Mesenchymal stem cell (in vitro differentiated cells and primary cell): ENCODE data around the gene OTOP1.
"Not testable (repeated sequence)": the region's sequence is repeated elsewhere in the genome, so short reads cannot be mapped to it uniquely, and the experiment has no call there.

Experiments used
- DNase-seq: peaks from one replicate; pipeline ENCODE4 v3.0.0-alpha.2; 2013
- H2AFZ ChIP-seq: one replicate; pipeline ENCODE4 v1.6.1; 2013; ENCODE audit warnings: low read depth, mild to moderate bottlenecking, control low read depth, inconsistent platforms, low read length, moderate library complexity
- H2AK5ac ChIP-seq: 2 replicates; pipeline ENCODE4 v1.6.1; 2013; ENCODE audit warnings: low read length, moderate library complexity, mild to moderate bottlenecking, inconsistent platforms; ENCODE audit not compliant: severe bottlenecking
- H2BK120ac ChIP-seq: one replicate; pipeline ENCODE4 v1.6.1; 2013; ENCODE audit warnings: low read depth, mild to moderate bottlenecking, inconsistent platforms, low read length, moderate library complexity
- H2BK12ac ChIP-seq, 2 experiments: one replicate each; pipeline ENCODE4 v1.6.1; 2013; ENCODE audit warnings: inconsistent platforms in 2 of 2, low read length in 2 of 2, mild to moderate bottlenecking in 2 of 2, moderate library complexity in 2 of 2, control low read depth in 1 of 2
- H2BK15ac ChIP-seq: one replicate; pipeline ENCODE4 v1.6.1; 2013; ENCODE audit warnings: mild to moderate bottlenecking, low read depth, inconsistent platforms; ENCODE audit not compliant: poor library complexity, severe bottlenecking
- H2BK5ac ChIP-seq: 2 replicates; pipeline ENCODE4 v1.6.1; 2013; ENCODE audit warnings: low read depth, mild to moderate bottlenecking, low read length, control low read depth, inconsistent platforms; ENCODE audit not compliant: poor library complexity, severe bottlenecking
- H3K14ac ChIP-seq, 2 experiments: one replicate each; pipeline ENCODE4 v1.6.1; 2013; ENCODE audit warnings: inconsistent platforms in 2 of 2, low read length in 2 of 2, control low read depth in 1 of 2, mild to moderate bottlenecking in 1 of 2, moderate library complexity in 1 of 2
- H3K18ac ChIP-seq, 2 experiments: one replicate each; pipeline ENCODE4 v1.6.1; 2013; ENCODE audit warnings: inconsistent platforms in 2 of 2, low read length in 2 of 2, control low read depth in 1 of 2, low read depth in 1 of 2, mild to moderate bottlenecking in 1 of 2
- H3K23ac ChIP-seq, 2 experiments: one replicate each; pipeline ENCODE4 v1.6.1; 2013; ENCODE audit warnings: inconsistent platforms in 2 of 2, low read length in 2 of 2, mild to moderate bottlenecking in 2 of 2, moderate library complexity in 2 of 2, control low read depth in 1 of 2
- H3K27ac ChIP-seq: 2 replicates; pipeline ENCODE4 v1.5.1; 2013; ENCODE audit warnings: mild to moderate bottlenecking, moderate library complexity, low read length, control low read depth, inconsistent platforms; ENCODE audit not compliant: poor library complexity, severe bottlenecking
- H3K27me3 ChIP-seq, 2 experiments: 2 replicates each; pipeline versions ENCODE4 v1.6.1 to v1.7.0; 2013; ENCODE audit warnings: low read length in 2 of 2, mild to moderate bottlenecking in 2 of 2, moderate library complexity in 2 of 2, control low read depth in 1 of 2, inconsistent platforms in 1 of 2; ENCODE audit not compliant: control insufficient read depth in 1 of 2, insufficient read depth in 1 of 2
- H3K36me3 ChIP-seq, 2 experiments: 2 replicates each; pipeline versions ENCODE4 v1.6.1 to v1.7.0; 2013; ENCODE audit warnings: low read length in 2 of 2, control low read depth in 1 of 2, inconsistent platforms in 1 of 2, low read depth in 1 of 2, mild to moderate bottlenecking in 1 of 2; ENCODE audit not compliant: insufficient read depth in 2 of 2, control insufficient read depth in 1 of 2
- H3K4ac ChIP-seq, 2 experiments: one replicate each; pipeline ENCODE4 v1.6.1; 2013; ENCODE audit warnings: inconsistent platforms in 2 of 2, low read length in 2 of 2, mild to moderate bottlenecking in 2 of 2, moderate library complexity in 2 of 2, control low read depth in 1 of 2, low read depth in 1 of 2
- H3K4me1 ChIP-seq: 2 replicates; pipeline ENCODE4 v1.6.1; 2013; ENCODE audit warnings: low read depth, low read length, control low read depth; ENCODE audit not compliant: control insufficient read depth, insufficient read depth
- H3K4me2 ChIP-seq: 2 replicates; pipeline ENCODE4 v1.6.1; 2013; ENCODE audit warnings: low read length, mild to moderate bottlenecking, inconsistent platforms; ENCODE audit not compliant: poor library complexity, severe bottlenecking
- H3K4me3 ChIP-seq, 2 experiments: 2 replicates each; pipeline versions ENCODE4 v1.5.1 to v1.7.0; 2013; ENCODE audit warnings: low read length in 2 of 2, mild to moderate bottlenecking in 2 of 2, control low read depth in 1 of 2, low read depth in 1 of 2; ENCODE audit not compliant: insufficient read depth in 1 of 2
- H3K79me1 ChIP-seq: replicated peaks from 2 replicates; pipeline ENCODE4 v1.6.1; 2013; ENCODE audit warnings: mild to moderate bottlenecking, control low read depth, low read length, inconsistent platforms; ENCODE audit not compliant: poor library complexity, severe bottlenecking
- H3K9ac ChIP-seq: 2 replicates; pipeline ENCODE4 v1.7.0; 2013; ENCODE audit warnings: mild to moderate bottlenecking, low read length, moderate library complexity
- H3K9me3 ChIP-seq: 2 replicates; pipeline ENCODE4 v1.7.0; 2013; ENCODE audit warnings: mild to moderate bottlenecking, low read length; ENCODE audit not compliant: control insufficient read depth
- H4K8ac ChIP-seq: one replicate; pipeline ENCODE4 v1.6.1; 2013; ENCODE audit warnings: inconsistent platforms, mild to moderate bottlenecking, low read length, moderate library complexity
- H4K91ac ChIP-seq: one replicate; pipeline ENCODE4 v1.6.1; 2013; ENCODE audit warnings: mild to moderate bottlenecking, low read length, inconsistent platforms
- WGBS: methylation state at CpG from one replicate; pipeline ENCODE4 v1.1.7; 2013; ENCODE audit warnings: mixed read lengths; 5-methylcytosine and 5-hydroxymethylcytosine counted together

The OTOP1 gene

DNA sequence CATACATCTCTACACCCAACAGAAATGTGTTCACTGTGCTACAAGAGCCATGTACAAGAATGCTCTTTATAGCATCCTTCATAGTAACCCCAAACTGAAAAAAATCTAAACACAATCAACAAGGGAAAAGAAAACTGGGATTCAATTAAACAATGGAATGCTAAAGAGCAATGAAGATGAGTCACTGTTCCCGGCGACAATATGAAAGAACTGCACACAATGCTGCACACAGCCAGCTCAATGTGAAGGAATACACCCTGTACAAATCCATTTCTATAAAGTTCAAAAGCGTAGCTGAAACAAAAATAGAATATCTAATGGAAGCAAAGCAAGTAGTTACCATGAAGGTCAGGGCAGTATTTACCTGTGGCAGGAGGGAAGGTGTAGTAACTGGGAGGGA is 12.8 kb upstream of the OTOP1 start:
- H2BK15ac ChIP-seq, H2AFZ ChIP-seq, H3K4me2 ChIP-seq, H3K14ac ChIP-seq, H3K23ac ChIP-seq, H3K4me3 ChIP-seq, H3K9ac ChIP-seq, DNase-seq, H3K4ac ChIP-seq, H3K79me1 ChIP-seq, H3K9me3 ChIP-seq, H2BK5ac ChIP-seq, H3K27ac ChIP-seq, H3K18ac ChIP-seq, H3K27me3 ChIP-seq, H3K4me1 ChIP-seq, H2AK5ac ChIP-seq, H2BK120ac ChIP-seq, H4K8ac ChIP-seq, H4K91ac ChIP-seq, H2BK12ac ChIP-seq: not testable (repeated sequence)
- peaks cover 28 to 81% of the 10 kb centered on the region in 2 experiments for H3K36me3 ChIP-seq
- 96% methylated on average over 3 of the region's 3 CpGs for WGBS

GRCh38 chr4:4233610-4234009 is 6.9 kb upstream of the OTOP1 start:
- Histone ChIP-seq H4K91ac (no peak overlapping the region), H2BK12ac (no peak overlapping the region), H3K27ac (no peak overlapping the region), H3K4ac (no peak overlapping the region), H3K14ac (no peak overlapping the region), H3K4me1 (no peaks in the 10 kb centered on the region), H2BK5ac (no peak overlapping the region), H2AK5ac (no peak overlapping the region), H2BK15ac (no peak overlapping the region), H3K27me3 (peaks cover 11 to 12% of the 10 kb centered on the region in 2 experiments), H3K18ac (no peak overlapping the region), H3K36me3 (peaks cover 6 to 31% of the 10 kb centered on the region in 2 experiments), H3K9ac (no peak overlapping the region), H3K23ac (no peak overlapping the region), H3K4me2 (no peak overlapping the region), H3K9me3 (peaks cover 14% of the 10 kb centered on the region), H3K79me1 (peaks cover 1% of the 10 kb centered on the region), H4K8ac (no peak overlapping the region), H3K4me3 (no peak overlapping the region), H2AFZ (no peak overlapping the region), H2BK120ac (no peak overlapping the region)
- no peak for DNase-seq
- WGBS = 98% methylated on average over 2 of the region's 2 CpGs

GRCh38 chr4:4228356-4228668 is 1.6 kb upstream of the OTOP1 start:
- peaks cover 7% of the 10 kb centered on the region for H3K4me1 ChIP-seq
- H3K23ac ChIP-seq = no peak overlapping the region
- H4K8ac ChIP-seq = no peak overlapping the region
- H3K79me1 ChIP-seq = no peaks in the 10 kb centered on the region
- no CpG with 5 or more reads among the region's 1 CpG for WGBS
- no peak overlapping the region for H4K91ac ChIP-seq
- no peaks in the 10 kb centered on the region for H3K36me3 ChIP-seq
- H3K27me3 ChIP-seq = peaks cover 45 to 50% of the 10 kb centered on the region in 2 experiments
- H3K27ac ChIP-seq = no peak overlapping the region
- H2AFZ ChIP-seq = no peak overlapping the region
- H2BK15ac ChIP-seq = no peak overlapping the region
- H2BK120ac ChIP-seq = no peak overlapping the region
- H3K9me3 ChIP-seq = peaks cover 7% of the 10 kb centered on the region
- no peak overlapping the region for H3K4me3 ChIP-seq
- H2AK5ac ChIP-seq = no peak overlapping the region
- no peak for DNase-seq
- no peak overlapping the region for H3K4ac ChIP-seq
- H3K18ac ChIP-seq = no peak overlapping the region
- no peak overlapping the region for H3K4me2 ChIP-seq
- no peak overlapping the region for H2BK5ac ChIP-seq
- no peak overlapping the region for H3K14ac ChIP-seq
- no peak overlapping the region for H2BK12ac ChIP-seq
- H3K9ac ChIP-seq = no peak overlapping the region

GRCh38 chr4:4227510-4228355 is 1.0 kb upstream of the OTOP1 start:
- H2BK120ac ChIP-seq = no peak overlapping the region
- no peak overlapping the region for H2BK12ac ChIP-seq
- no peak overlapping the region for H2BK15ac ChIP-seq
- no peaks in the 10 kb centered on the region for H3K79me1 ChIP-seq
- H3K9me3 ChIP-seq = peaks cover under 1% of the 10 kb centered on the region
- no peak overlapping the region for H3K4me2 ChIP-seq
- no peak overlapping the region for H3K27ac ChIP-seq
- H4K91ac ChIP-seq = no peak overlapping the region
- H3K4me1 ChIP-seq = peaks cover 7% of the 10 kb centered on the region
- no peak overlapping the region for H3K4ac ChIP-seq
- H3K23ac ChIP-seq = no peak overlapping the region
- no peaks in the 10 kb centered on the region for H3K36me3 ChIP-seq
- no peak overlapping the region for H4K8ac ChIP-seq
- 11% methylated on average over 40 of the region's 51 CpGs for WGBS
- no peak for DNase-seq
- peak overlapping the region in 1 of 2 experiments; percentile 4 for H3K18ac ChIP-seq
- no peak overlapping the region for H2AK5ac ChIP-seq
- H3K9ac ChIP-seq = no peak overlapping the region
- H3K4me3 ChIP-seq = no peak overlapping the region
- H3K14ac ChIP-seq = no peak overlapping the region
- no peak overlapping the region for H2AFZ ChIP-seq
- H3K27me3 ChIP-seq = peaks cover 51 to 56% of the 10 kb centered on the region in 2 experiments
- no peak overlapping the region for H2BK5ac ChIP-seq
